Stimulated activated memory B cell treated with anti-CD40 and anti-IgM and Interleukin-4, amounts not matched to agents 10 μg/mL and 1 μg/mL and 100 μg/mL, for 72 hours (primary cell): ENCODE results near the gene CAMKMT.
A peak's percentile ranks its signal among the peaks of the same experiment; 100 is the strongest.

Experiments used
- ATAC-seq: fragments of 150-1000 bp; cut with Tn5 transposase; 2 replicates; pipeline ENCODE4 v1.10.0; 2021
- H3K27ac Mint-ChIP-seq: one replicate; pipeline ENCODE4 v1.8.0; 2022; ENCODE audit warnings: mild to moderate bottlenecking, mixed read lengths
- H3K27me3 Mint-ChIP-seq: one replicate; pipeline ENCODE4 v1.8.0; 2022; ENCODE audit warnings: mixed read lengths
- H3K36me3 Mint-ChIP-seq: one replicate; pipeline ENCODE4 v1.8.0; 2022; ENCODE audit warnings: mixed read lengths
- H3K4me1 Mint-ChIP-seq: one replicate; pipeline ENCODE4 v1.8.0; 2022; ENCODE audit warnings: mixed read lengths
- H3K4me3 Mint-ChIP-seq: one replicate; pipeline ENCODE4 v1.8.0; 2022; ENCODE audit warnings: mild to moderate bottlenecking, moderate library complexity, mixed read lengths
- H3K9me3 Mint-ChIP-seq: one replicate; pipeline ENCODE4 v1.8.0; 2022; ENCODE audit warnings: mixed read lengths

Gene CAMKMT

DNA sequence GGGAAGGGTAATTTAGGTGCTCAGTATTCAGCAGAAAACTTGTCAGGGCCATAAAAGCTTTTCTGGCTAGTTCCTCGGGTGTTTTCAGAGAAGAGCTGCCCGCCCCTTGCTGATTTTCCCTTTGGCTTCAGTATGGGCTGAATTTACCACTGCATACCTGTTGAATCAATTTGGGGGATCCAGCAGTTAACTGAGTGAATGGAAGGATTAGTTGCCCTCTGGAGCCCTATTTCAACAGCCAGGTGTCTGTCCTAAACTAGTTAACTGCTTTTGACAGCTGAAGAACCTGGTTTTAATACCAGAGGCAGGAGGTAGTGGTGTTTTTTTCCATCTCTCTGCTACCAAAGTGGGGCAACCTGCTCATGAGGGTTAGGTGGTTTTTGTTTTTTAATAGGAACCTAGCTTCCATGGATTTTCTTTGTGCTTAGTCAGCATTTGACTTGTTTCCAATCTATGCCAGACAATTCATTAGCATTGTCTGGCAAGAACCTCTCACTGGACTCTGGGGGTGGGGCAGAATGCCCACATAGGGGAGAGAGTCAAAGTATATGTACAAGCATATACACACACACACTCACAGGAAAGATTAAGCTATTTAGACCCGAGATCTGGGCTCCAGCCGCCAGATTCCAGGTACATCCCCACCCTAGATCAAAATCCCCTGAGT lies 413.2 kb downstream of the CAMKMT start:
- Mint-ChIP-seq H3K4me3 (no peak overlapping the region), H3K27me3 (no peaks in the 10 kb centered on the region)

DNA sequence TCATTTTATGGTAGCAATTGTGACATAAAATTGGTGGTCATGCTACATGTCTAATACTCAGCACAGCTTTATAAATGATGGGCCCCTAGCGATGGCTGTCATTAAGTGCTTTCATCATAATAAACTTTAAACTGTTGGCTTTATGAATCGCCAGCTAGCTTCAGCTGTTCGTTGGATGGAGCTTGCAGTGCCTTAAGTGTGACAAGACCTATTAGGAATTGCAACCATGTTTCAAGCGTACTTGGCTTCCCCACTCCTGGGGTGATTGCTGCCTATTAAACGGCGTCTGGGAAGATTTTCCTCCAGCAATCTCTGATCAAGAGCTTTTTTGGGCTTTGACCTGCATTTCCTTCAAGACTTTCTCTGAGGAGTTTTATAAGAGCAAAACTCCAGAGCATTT lies 415.3 kb downstream of the CAMKMT start:
- no peaks in the 10 kb centered on the region for H3K27me3 Mint-ChIP-seq
- peaks cover 6% of the 10 kb centered on the region for H3K9me3 Mint-ChIP-seq
- H3K36me3 Mint-ChIP-seq = peaks cover 13% of the 10 kb centered on the region
- ATAC-seq = no peak
- H3K4me1 Mint-ChIP-seq = peaks cover 28% of the 10 kb centered on the region
- H3K4me3 Mint-ChIP-seq = no peak overlapping the region
- no peak overlapping the region for H3K27ac Mint-ChIP-seq

More for the DNA sequence above, 413.2 kb downstream of the CAMKMT start:
- ATAC-seq = no peak
- Mint-ChIP-seq H3K9me3 (no peaks in the 10 kb centered on the region), H3K4me1 (peaks cover 28% of the 10 kb centered on the region), H3K27ac (no peak overlapping the region), H3K36me3 (peaks cover 9% of the 10 kb centered on the region)

DNA sequence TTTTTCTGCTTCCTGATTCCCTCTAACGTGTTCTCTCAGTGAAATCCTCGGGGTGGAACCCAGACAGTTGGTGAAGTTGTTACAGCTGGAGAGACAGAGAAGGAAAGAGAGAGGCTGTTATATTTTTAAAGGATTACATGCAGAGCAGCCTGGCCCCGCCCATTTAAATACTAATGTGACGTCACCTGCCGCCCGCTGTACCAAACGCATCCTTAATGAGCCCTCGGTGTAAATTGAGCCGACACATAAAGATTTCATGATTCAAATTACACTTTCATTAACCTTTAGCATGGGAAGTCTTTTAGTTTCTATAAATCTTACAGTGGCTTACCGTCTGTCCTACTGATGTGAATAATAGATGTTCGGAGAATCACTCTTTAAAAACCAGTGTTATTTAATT lies 415.8 kb downstream of the CAMKMT start:
- Mint-ChIP-seq H3K4me1 (peaks cover 28% of the 10 kb centered on the region), H3K4me3 (peak overlapping the region; percentile 58), H3K27me3 (no peaks in the 10 kb centered on the region), H3K36me3 (peaks cover 9% of the 10 kb centered on the region), H3K9me3 (peaks cover 6% of the 10 kb centered on the region), H3K27ac (peak overlapping the region; percentile 38)
- no peak for ATAC-seq

GRCh38 chr2:44778221-44778654 lies 416.5 kb downstream of the CAMKMT start:
- Mint-ChIP-seq H3K36me3 (peaks cover 12% of the 10 kb centered on the region), H3K27ac (peak overlapping the region; percentile 38), H3K9me3 (peaks cover 6% of the 10 kb centered on the region), H3K4me3 (peak overlapping the region; percentile 58), H3K4me1 (peaks cover 28% of the 10 kb centered on the region), H3K27me3 (no peaks in the 10 kb centered on the region)
- ATAC-seq = peak; percentile 74

- H3K9me3 Mint-ChIP-seq = peaks cover 6% of the 10 kb centered on the region
- ATAC-seq = peak; percentile 98
- peaks cover 28% of the 10 kb centered on the region for H3K4me1 Mint-ChIP-seq
- H3K36me3 Mint-ChIP-seq = peaks cover 12% of the 10 kb centered on the region
- H3K4me3 Mint-ChIP-seq = peak overlapping the region; percentile 58
- H3K27ac Mint-ChIP-seq = peak overlapping the region; percentile 38
- no peaks in the 10 kb centered on the region for H3K27me3 Mint-ChIP-seq
Measured at GRCh38 chr2:44778671-44779476, 417.1 kb downstream of the CAMKMT start.

DNA sequence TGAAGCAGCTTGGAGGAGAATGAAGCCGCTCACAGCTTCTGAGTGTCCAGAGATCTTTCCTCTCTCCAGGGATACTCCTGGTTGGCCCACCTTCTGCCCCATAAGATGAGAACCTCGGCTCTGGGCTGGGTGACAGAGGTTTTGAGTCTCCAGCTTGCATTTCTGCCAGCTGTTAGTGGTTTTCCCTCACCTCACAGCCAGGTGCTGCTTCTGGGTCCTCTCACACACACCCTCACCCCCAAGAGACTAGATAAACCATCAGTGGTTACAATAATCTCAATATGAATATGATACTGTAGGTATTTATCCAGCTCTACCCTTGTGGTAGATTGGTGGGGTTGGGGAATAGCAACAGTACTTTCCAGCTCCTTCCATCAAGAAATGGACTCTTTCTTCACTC lies 418.0 kb downstream of the CAMKMT start:
- no peak for ATAC-seq
- Mint-ChIP-seq H3K27ac (peak overlapping the region; percentile 38), H3K4me1 (peaks cover 28% of the 10 kb centered on the region), H3K36me3 (peaks cover 12% of the 10 kb centered on the region), H3K4me3 (no peak overlapping the region), H3K9me3 (peaks cover 6% of the 10 kb centered on the region), H3K27me3 (no peaks in the 10 kb centered on the region)

DNA sequence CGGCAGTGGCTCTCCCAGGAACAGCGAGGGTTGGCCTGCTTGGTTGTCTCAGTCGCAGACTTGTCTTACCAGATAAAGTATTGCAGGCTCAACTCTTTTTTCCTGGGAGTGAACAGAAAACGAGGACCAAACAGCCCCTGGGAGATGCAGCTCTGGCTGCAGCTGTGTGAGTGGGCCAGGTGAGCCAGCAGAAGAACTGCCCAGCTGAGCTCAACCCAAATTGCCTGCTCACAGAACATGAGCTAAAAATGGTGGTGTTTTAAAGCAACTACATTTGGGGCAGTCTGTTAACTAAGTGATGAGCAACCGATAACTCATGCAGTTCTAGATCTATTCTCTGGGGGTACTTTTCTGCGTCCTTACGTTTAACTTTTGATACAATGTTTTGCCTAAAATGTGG lies 418.7 kb downstream of the CAMKMT start:
- no peak overlapping the region for H3K4me3 Mint-ChIP-seq
- no peak for ATAC-seq
- H3K27me3 Mint-ChIP-seq = no peaks in the 10 kb centered on the region
- peaks cover 12% of the 10 kb centered on the region for H3K36me3 Mint-ChIP-seq
- no peak overlapping the region for H3K27ac Mint-ChIP-seq
- H3K9me3 Mint-ChIP-seq = peaks cover 6% of the 10 kb centered on the region
- H3K4me1 Mint-ChIP-seq = peaks cover 28% of the 10 kb centered on the region

DNA sequence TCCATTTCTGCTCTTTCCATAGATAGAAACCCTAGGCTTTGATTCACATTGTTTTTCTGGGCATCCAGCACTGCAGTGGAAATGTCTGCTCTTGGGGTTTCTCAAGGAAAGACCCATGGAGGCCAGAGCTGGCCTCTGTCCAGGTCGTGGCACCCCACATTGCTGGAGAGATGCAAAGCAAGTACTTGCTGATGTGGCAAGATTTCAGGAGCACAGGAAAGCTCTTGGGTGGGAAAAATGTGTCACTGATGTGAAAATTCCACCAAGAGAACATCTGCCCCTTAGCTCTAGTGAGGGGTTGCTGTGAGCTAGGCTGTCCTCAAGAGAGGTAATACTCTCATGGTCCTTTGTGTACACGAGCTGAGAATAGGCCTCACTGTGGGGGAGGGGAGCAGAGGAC lies 423.7 kb downstream of the CAMKMT start:
- peaks cover 5% of the 10 kb centered on the region for H3K9me3 Mint-ChIP-seq
- H3K27me3 Mint-ChIP-seq = no peaks in the 10 kb centered on the region
- H3K36me3 Mint-ChIP-seq = peaks cover 12% of the 10 kb centered on the region
- H3K4me3 Mint-ChIP-seq = no peak overlapping the region
- H3K4me1 Mint-ChIP-seq = no peaks in the 10 kb centered on the region
- no peak overlapping the region for H3K27ac Mint-ChIP-seq
- no peak for ATAC-seq

DNA sequence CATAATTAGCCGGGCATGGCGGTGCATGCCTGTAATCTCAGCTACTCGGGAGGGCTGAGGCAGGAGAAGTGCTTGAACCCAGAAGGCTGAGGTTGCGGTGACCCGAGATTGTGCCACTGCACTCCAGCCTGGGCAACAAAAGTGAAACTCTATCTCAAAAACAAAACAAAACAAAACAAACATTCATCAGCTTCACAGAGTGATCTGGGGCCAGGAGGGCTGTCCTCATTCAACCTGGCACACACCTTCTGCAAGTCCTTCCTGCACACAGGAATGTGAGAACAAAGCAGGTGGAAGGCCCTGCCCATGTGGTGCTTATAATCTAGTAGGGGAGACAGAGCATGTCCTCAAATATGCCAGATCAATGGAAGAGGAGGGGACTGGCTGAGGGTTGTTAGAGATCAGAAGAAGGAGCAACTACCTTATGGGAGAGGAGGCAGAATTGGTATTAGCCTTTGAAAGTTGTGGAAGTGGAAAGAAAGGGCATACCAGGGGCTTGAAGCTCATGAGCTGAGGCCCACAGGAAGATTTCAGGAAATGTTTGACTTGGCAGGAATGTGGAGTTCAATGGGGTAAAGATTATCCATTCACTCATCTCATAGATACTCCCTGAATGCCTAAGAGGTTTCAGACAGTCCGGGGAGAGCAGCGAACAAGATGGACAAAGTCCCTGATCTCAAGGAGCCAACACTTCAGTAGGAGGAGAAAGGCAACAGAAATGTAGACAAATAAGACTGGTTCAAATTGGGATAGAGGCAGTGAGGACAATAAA lies 424.5 kb downstream of the CAMKMT start:
- H3K36me3 Mint-ChIP-seq = peaks cover 12% of the 10 kb centered on the region
- peaks cover 3% of the 10 kb centered on the region for H3K9me3 Mint-ChIP-seq
- H3K4me3 Mint-ChIP-seq = no peak overlapping the region
- H3K27me3 Mint-ChIP-seq = peaks cover 2% of the 10 kb centered on the region
- H3K27ac Mint-ChIP-seq = no peak overlapping the region
- no peak for ATAC-seq
- H3K4me1 Mint-ChIP-seq = no peaks in the 10 kb centered on the region

GRCh38 chr2:44786817-44787214 lies 425.1 kb downstream of the CAMKMT start:
- no peak overlapping the region for H3K4me3 Mint-ChIP-seq
- H3K27ac Mint-ChIP-seq = no peak overlapping the region
- ATAC-seq = no peak
- H3K27me3 Mint-ChIP-seq = peaks cover 8% of the 10 kb centered on the region
- H3K4me1 Mint-ChIP-seq = no peaks in the 10 kb centered on the region
- H3K36me3 Mint-ChIP-seq = peaks cover 7% of the 10 kb centered on the region
- peaks cover 2% of the 10 kb centered on the region for H3K9me3 Mint-ChIP-seq

GRCh38 chr2:44787663-44788062 lies 425.9 kb downstream of the CAMKMT start:
- no peak overlapping the region for H3K4me3 Mint-ChIP-seq
- peaks cover 4% of the 10 kb centered on the region for H3K36me3 Mint-ChIP-seq
- H3K27ac Mint-ChIP-seq = no peak overlapping the region
- H3K9me3 Mint-ChIP-seq = peaks cover 2% of the 10 kb centered on the region
- ATAC-seq = no peak
- H3K27me3 Mint-ChIP-seq = peaks cover 9% of the 10 kb centered on the region
- no peaks in the 10 kb centered on the region for H3K4me1 Mint-ChIP-seq

GRCh38 chr2:44789446-44789845 lies 427.7 kb downstream of the CAMKMT start:
- no peaks in the 10 kb centered on the region for H3K36me3 Mint-ChIP-seq
- H3K27me3 Mint-ChIP-seq = peaks cover 17% of the 10 kb centered on the region
- no peak for ATAC-seq
- no peaks in the 10 kb centered on the region for H3K4me1 Mint-ChIP-seq
- H3K9me3 Mint-ChIP-seq = peaks cover 5% of the 10 kb centered on the region
- no peak overlapping the region for H3K4me3 Mint-ChIP-seq
- no peak overlapping the region for H3K27ac Mint-ChIP-seq

- Mint-ChIP-seq H3K9me3 (peaks cover 5% of the 10 kb centered on the region), H3K4me1 (no peaks in the 10 kb centered on the region), H3K36me3 (no peaks in the 10 kb centered on the region), H3K4me3 (no peak overlapping the region), H3K27me3 (peaks cover 23% of the 10 kb centered on the region), H3K27ac (no peak overlapping the region)
- no peak for ATAC-seq
Measured at GRCh38 chr2:44789971-44790721, 428.4 kb downstream of the CAMKMT start.

DNA sequence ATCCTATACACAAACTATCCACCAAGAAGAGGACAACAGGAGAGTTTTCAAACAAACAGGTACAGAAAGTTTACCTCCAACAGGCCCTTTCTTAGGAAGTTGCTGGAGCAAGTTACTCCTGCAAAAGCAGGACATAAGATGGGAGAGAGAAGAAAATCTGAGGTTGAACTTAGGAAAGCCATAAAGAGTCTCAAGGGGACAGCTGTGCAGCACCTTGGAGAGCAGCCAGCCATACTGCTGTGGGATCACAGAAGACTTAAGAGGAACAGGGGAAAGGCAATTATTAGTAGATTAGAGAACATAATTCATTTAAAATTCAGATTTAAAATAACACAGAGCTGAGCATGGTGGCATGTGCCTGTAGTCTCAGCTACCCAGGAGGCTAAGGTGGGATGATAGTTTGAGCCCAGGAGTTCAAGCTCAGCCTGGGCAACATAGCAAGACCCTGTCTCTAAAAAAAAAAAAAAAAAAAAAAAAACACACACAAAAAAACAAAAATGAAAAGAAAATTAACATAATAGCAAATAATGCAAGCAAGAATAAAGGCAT lies 431.6 kb downstream of the CAMKMT start:
- ATAC-seq = no peak
- H3K4me1 Mint-ChIP-seq = no peaks in the 10 kb centered on the region
- H3K9me3 Mint-ChIP-seq = peaks cover 5% of the 10 kb centered on the region
- no peak overlapping the region for H3K27ac Mint-ChIP-seq
- H3K4me3 Mint-ChIP-seq = no peak overlapping the region
- H3K36me3 Mint-ChIP-seq = no peaks in the 10 kb centered on the region
- H3K27me3 Mint-ChIP-seq = peaks cover 46% of the 10 kb centered on the region
